Left renal cortex interstitium (tissue), 4 donors: ENCODE measurements around the gene NIPBL. TPM values are rescaled to one million over a fixed set of nuclear protein-coding genes. Genes with fewer than 3 reads are reported as not detected.
"Not testable (repeated sequence)": the region's sequence is repeated elsewhere in the genome, so short reads cannot be mapped to it uniquely, and the experiment has no call there.

Source experiments
- DNase-seq, 4 donors: peaks; one replicate each; pipeline ENCODE4 v3.0.0-alpha.2; 2013; ENCODE audit warnings: low read depth in 4 of 4, low spot score in 2 of 4, missing footprints in 1 of 4
- polyA plus RNA-seq, 4 donors: library from polyadenylated mRNA; unstranded; fragments of 120-200 nt; gene quantifications; one replicate each; pipeline ENCODE4 v1.2.1, GENCODE V29; 2013; ENCODE audit not compliant: insufficient read length in 4 of 4

The NIPBL gene
- polyA plus RNA-seq, 4 donors: 54.6 to 77.9 (median 68.4) TPM

DNA sequence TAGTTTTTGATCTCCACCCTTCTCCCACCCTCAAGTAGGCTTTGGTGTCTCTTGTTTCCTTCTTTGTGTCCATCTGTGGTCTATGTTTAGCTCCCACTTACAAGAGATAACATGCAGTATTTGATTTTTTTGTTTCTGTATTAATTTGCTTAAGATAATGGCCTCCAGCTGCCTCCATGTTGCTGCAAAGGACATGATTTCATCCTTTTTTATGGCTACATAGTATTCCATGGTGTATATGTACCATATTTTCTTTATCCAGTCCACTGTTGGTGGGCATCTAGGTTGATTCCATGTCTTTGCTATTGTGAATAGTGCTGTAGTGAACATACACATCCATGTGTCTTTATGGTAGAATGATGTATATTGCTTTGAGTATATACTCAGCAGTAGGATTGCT lies 24.5 kb downstream of the NIPBL start:
- DNase-seq: not testable (repeated sequence)

DNA sequence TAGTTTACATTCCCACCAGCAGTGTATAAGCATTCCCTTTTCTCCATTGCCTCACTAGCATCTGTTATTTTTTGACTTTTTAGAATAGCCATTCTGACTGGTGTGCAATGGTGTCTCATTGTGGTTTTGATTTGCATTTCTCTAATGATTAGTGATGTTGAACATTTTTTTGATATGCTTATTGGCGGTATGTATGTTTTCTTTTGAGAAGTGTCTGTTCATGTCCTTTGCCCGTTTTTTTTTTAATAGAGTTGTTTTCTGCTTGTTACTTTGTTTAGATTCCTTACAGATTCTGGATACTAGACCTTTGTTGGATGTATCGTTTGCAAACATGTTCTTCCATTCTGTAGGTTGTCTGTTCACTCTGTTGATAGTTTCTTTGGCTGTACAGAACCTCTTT lies 25.3 kb downstream of the NIPBL start:
- DNase-seq: no peak

DNA sequence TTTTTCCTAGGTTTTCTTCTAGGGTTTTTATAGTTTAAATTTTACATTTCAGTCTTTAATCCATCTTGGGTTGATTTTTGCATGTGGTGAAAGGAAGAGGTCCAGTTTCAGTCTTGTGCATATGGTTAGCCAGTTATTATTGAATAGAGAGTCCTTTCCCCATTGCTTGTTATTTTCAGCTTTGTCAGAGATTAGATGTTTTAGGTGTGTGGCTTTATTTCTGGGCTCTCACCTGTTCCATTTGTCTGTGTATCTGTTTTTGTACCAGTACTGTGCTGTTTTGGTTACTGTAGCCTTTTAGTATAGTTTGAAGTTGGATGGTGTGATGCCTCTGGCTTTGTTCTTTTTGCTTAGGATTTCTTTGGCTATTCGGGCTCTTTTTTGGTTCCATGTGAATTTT lies 25.8 kb downstream of the NIPBL start:
- DNase-seq: no peak

DNA sequence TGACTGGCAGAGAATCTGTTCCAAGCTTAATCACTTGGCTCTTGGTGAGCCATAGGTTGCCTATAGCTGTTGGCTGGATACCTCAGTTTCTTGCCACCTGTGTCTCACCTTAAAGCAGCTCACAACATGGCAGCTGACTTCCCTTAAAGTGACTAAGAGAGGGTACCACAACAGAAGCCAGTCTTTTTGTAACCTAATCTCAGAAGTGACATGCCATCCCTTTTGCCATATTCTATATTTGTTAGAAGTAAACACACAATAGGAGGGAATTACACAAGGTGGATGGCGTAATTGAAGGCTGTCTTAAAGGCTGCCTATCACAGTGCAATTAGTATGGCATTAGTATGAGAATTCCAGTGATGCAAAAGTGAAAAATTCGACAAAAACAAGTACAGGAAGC lies 28.1 kb downstream of the NIPBL start:
- DNase-seq: no peak

DNA sequence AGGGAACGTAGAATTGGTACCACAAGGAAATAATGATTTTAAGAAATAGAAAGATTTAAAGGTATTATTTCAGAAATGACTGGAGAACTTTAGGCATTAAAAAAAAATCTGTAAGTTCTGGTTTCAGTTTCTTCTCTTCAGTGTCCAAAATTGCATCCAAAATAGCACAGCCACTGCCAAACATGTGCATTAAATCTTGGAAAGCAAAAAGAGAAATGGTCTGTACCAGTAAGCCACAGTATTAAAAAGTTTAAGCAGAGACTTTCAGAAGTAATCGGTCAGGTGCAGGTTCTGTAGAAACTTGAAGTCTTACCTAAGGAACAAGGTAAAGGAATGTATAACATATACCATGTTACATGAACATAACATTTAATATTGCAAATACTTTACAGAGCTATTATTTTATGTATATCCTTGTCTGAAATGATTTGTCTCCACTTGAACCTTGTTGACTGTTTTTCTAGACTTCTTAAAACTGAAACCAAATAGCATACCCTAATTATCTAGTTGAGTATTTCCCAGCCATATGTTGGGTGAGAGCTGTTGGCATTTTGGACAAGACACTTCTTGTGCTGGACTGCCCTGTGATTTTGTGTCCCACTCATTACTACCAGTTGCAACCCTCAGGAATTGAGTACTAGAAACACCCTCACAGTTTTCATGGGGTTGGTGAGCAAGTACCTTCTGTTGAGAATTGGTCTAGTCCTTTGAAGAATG lies 32.1 kb downstream of the NIPBL start:
- no peak for DNase-seq

DNA sequence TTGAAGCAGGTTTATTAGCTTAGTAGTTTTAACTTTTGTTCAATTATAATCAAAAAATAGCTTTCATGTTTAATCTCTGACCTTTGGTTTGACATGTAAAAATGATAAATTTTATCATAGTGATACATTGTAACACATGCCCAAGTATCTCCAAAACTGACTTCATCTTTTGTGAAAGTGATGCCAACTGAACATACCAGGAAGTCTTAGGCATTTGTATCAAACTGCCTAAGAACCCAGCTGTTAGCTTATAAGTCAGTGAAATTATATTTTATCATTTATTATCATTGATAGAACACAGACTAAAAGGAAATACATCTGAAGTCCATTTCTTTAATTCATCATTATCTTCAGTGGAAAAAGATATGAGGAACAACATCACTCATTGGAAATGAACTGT lies 39.1 kb downstream of the NIPBL start:
- no peak for DNase-seq

DNA sequence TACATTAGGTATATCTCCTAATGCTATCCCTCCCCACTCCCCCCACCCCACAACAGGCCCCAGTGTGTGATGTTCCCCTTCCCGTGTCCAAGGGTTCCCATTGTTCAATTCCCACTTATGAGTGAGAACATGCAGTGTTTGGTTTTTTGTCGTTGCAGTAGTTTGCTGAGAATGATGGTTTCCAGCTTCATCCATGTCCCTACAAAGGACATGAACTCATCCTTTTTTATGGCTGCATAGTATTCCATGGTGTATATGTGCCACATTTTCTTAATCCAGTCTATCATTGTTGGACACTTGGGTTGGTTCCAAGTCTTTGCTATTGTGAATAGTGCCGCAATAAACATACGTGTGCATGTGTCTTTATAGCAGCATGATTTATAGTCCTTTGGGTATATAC lies 40.0 kb downstream of the NIPBL start:
- not testable (repeated sequence) for DNase-seq

DNA sequence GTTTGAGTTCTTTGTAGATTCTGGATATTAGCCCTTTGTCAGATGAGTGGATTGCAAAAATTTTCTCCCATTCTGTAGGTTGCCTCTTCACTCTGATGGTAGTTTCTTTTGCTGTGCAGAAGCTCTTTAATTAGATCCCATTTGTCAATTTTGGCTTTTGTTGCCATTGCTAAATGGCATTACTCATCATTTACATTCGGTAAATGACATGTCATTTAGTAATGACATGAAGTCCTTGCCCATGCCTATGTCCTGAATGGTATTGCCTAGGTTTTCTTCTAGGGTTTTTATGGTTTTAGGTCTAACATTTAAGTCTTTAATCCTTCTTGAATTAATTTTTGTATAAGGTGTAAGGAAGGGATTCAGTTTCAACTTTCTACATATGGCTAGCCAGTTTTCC lies 40.8 kb downstream of the NIPBL start:
- DNase-seq: not testable (repeated sequence)

DNA sequence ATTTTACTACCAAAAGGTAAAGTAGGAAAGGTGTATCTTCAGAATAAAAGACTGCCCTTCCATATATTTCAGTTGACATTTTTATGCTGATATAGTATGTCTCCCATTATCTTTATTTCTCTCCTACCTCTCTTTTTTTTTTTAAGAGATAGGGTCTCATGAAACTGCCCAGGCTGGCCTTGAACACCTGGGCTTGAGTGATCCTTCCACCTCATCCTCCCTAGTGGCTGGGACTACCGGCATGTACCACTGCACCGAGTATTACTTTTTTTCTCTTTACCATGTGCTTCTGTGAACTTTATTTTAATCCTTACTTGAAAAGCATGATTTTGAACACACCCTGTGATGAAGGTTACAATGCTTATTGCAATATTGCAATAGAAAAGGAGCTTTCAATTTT lies 42.7 kb downstream of the NIPBL start:
- no peak for DNase-seq

DNA sequence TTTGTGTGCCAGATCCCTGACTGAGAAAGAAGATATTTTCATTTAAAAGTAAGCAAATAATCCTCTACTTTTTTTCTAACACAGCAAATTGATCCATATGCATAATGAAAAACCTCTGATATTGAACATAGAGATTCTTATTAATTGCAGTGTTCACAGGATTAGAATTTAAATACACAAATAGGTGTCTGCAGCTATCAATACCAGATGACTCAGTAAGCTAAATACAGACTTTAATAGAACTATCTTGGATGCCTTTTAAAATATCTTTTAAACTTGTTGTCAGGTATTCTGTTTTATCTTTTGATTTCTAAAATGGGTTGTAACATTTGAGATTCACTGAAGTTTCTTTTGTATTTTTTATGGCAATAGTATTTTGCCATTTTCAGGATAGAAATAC lies 43.1 kb downstream of the NIPBL start:
- no peak for DNase-seq

DNA sequence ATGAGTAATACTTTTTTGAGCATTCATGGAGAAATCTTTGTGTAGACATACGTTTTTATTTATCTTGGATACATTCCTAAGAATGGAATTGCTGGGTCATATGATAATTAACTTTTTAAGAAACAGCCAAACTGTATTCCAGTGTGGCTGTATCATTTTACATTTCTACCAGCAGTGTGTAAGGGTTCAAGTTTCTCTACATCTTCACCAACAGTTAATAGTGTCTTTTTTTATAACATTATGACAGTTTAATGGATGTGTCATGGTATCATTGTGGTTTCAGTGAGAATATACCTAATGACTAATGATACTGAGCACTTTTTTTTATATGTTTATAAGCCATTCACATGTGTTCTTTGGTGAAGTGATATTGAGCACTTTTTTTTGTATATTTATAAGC lies 52.4 kb downstream of the NIPBL start:
- DNase-seq: no peak

DNA sequence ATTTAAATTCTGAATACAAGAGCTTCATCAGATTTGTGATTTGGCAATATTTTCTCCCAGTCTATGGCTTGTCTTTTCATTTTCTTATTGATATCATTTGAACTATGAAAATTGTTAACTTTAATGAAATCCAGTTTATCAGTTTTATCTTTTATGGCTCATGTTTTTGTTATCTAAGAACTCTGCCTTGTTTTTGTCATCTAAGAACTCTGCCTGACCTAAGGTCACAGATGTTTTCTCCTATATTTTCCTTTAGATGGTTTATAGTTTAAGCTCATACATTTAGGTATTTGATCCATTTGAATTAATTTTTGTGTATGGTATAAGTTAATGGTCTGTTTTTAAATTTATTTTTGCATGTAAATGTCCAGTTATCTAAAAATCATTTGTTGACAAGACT lies 52.9 kb downstream of the NIPBL start:
- no peak for DNase-seq

DNA sequence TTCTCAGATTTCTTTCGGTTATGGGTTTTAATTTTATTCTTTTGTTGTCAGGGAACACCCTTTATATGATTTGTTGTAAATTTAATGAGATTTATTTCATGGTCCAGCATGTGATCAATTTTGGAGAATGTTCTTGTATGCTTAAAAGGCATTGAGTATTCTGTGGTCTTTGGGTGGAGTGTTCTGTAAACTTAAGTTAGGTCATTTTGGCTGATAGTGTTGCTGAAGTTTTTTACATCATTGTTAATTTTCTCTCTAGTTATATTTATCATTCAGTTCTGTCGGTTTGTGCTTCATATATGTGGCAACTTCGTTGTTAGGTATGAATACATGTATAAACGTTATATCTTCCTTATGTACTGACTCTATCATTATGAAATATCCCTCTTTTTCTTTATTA lies 55.5 kb downstream of the NIPBL start:
- no peak for DNase-seq

DNA sequence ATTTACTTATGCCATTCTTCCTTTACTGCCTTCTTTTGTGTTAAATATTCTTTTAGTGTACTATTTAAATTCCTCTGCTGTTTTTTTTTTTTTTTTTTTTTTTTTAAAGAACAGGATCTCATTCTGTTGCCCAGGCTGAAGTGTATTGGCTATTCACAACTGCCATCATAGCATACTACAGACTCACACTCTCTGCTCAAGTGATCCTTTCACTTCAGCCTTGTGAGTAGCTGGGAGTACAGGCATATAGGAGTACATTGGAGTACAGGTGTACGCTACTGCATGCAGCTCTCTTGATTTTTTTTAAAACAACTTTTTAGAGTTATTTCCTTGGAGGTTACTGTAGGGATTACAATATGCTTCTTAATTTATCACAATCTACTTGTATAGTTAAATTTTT lies 56.1 kb downstream of the NIPBL start:
- no peak for DNase-seq

DNA sequence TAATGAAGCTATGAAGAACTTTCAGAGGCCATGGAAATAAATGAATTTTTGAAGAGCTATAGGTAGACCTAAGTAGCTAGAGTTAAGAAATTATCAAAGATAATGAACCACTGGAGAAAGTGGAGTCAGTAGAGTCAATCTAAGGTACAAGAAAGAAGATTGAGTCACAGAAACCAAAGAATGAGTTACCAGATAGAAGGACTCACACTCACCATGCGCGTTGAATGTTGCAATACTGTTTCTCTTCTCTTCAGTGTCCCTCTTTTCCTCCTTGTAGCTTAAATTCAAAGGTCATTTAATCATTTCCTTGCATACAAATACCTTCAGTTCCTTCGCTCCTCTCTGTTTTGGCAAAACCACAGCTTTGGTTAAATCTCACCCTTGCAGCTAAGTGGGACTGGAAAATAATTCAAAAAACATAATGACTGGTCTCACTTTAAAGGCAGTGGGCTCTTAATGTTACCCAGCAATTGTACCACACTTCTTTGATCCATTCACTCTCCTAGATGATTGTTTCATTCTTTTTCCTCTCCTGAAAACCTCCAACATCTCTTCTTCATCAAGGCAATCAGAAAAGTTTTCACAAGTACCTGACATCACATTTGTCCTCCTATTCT lies 58.3 kb downstream of the NIPBL start:
- DNase-seq: no peak

DNA sequence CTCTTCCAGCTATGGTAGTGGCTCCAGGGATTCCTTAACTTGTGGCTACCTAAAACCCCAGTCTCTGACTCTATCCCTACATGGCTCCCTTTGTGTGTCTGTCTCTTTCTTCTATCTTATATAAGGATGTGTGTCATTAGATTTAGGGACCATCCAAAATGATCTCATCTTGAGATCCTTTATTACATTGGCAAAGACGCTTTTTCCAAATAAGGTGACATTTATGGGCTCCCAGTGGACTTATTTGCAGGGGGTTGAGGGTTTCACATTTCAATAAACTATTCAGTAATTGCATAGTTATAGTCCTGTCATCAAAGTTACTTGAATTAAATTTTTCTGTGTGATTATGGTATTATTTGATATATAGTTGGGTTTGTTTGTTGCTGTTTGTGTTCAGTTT lies 59.2 kb downstream of the NIPBL start:
- DNase-seq: no peak

DNA sequence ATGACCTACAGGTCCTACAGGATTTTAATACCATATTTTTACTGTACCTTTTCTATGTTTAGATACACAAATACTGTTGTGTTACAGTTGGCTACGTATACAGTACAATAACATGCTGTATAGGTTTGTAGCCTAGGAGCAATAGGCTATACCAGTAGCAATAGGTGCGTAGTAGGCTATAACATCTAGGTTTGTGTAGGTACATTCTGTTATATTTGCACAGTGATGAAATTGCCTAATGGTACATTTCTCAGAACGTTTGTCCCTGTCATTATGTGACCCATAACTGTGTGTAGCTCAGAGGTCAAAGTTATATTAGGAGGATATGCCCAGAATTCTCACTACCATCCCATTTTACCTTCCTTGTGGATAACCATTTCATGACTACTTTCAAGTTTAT lies 59.7 kb downstream of the NIPBL start:
- DNase-seq: no peak

DNA sequence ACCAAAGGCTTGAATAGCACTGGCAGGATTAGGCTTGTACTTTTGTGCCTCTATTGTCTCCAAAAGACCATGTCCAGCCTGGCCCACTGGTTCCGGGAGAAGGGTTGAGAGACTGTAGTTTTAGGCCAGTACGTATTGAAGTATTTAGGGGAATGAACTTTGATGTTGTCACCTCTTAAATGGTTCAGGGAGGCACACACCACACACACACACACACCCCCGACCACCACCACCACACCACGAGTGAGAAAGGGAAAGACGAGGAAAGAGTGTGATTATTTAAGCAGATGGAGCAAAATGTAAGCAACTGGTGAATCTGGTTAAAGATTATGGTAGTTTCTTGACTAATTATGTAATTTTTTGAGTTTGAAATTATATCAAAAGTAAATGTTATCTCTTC lies 61.6 kb downstream of the NIPBL start:
- DNase-seq: no peak

DNA sequence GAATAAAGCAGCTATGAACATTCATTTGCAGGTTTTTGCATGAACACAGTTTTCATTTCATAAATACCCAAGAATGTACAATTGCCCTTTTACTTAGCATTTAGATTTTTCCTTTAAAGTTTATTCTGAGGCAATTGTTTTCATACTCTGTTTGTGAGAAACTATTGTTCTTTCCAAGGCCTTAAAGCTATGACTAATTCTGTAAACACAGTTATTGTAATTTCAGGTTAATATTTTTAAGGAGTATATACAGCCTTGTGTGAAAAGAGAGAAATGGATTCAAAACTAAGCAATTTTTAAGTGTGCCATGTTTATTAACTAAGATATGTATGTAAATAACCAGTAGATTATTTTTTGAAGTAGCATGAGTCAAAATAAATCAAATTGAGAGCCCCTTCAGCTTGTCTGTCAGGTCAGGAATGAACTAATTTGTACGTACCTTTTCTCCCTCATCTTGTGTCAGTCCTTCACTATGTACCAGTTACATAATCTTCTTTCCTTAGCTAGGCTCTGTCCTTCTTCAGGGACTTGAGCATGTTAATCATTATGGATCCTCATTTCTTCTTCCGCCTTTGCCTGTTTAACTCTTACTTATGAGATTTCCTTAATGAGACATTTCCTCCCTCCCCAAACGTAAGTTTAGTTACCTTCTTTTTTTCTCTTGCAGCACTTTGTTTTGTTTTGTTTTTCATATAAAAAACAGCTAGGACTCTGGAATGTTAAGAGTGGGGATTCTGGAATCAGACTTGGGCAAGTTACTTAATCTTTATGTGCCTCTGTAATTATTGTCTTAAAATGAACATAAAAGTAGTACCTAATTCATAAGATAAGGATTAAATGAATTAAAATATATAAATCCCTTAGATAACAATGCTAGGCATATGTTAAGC lies 63.6 kb downstream of the NIPBL start:
- DNase-seq: no peak

DNA sequence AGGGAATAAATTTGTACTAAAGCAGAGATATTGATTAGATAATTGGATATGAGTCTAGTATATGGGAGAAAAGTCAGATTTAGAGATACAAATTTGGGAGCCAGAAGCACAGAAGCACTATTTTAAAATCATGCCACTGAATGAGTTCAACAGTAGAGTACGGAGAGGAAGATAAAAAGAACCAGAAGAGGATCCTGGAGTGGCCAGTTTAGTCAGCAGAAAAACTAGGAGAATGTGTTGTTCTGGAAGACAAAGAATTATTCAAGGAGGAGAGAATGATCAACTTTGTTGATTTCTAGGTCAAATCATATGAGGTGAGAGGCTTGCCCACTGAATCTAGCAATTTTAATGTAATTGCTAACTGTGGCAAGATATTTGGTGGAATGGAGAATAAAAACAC lies 67.0 kb downstream of the NIPBL start:
- DNase-seq: no peak

DNA sequence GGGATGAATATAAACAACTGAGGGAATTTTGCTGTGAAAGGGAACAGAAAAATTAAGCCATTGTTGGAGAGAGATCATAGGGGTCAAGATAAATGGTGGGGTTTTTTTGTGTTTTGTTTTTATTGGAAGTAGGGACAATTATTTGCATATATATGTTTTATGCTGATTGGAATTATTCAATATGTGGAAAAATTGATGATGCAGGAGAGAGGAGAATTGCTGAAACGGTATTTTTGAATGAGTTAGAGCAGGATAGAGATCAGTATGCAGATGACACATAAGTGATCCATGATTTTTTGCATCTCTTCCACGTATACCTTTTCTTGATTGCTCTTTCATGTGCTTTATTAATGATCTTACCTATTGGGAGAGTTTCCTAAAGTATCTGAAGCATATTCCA lies 67.5 kb downstream of the NIPBL start:
- DNase-seq: no peak
